ENCODE measurements around the gene ZNF37A. TPM values are rescaled to one million over a fixed set of nuclear protein-coding genes. Genes with fewer than 3 reads are reported as not detected.

Gene ZNF37A
- total RNA-seq, 2 experiments from 2014 or later = 15.5 to 18.8 TPM

DNA sequence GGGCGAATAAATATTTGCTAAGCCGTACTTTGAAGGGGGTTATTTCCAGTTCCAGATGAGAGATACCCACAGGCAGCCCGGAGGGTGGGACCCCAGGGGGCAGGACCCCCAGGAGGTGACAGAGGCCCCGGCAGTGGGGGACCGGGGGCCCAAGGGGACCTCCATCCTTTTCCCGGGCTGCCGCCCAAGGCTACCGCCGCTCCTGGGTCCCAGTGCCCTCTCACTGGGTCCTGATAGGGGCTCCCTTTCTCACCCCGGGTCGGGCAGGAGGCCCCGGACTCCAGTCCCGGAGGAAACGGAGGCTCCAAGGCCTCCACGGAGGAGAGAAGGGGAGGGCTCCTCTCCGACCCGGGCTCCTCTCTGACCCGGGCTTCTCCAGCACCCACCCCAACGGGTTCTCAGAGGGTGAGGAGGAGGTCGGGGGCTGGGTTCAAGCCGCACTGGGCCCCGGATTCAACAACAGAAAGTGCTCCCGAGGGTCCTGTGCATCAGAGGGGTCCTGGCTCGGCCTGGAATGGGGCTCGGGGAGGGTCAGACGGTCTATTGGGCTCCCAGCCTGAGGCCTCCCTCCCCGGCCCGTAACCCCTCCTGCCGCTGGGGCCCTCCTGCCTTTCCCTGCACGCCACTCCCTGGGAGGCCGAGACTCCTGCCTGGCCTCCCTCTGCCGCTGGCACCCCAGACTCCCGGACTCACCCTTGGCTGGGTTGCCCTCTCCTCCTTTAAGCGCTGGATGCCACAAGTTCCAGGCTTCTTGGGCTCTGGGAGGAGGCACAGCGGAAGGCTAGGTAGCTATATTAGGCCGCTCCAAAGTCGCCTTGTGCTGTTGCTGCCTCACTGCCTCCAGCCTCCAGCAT lies 62.5 kb downstream of the ZNF37A start:
- H3K36me3 Mint-ChIP-seq (ENCODE audit: low read depth) = no peaks in the 10 kb centered on the region
- intact Hi-C loops (cut with micrococcal nuclease) = no loop called here

GRCh38 chr10:38157270-38157685 lies 63.1 kb downstream of the ZNF37A start:
- CTCF ChIA-PET = no interaction called here
- H3K27me3 Mint-ChIP-seq (ENCODE audit: low read depth) = no peaks in the 10 kb centered on the region
- no peaks in the 10 kb centered on the region for H3K36me3 Mint-ChIP-seq (ENCODE audit: low read depth)
- peaks cover 17% of the 10 kb centered on the region for H3K9me3 Mint-ChIP-seq
- H3K27ac Mint-ChIP-seq = no peak overlapping the region
- H3K4me1 Mint-ChIP-seq (ENCODE audit: low read depth) = no peaks in the 10 kb centered on the region
- H3K4me3 Mint-ChIP-seq = no peak overlapping the region
- intact Hi-C loops (cut with micrococcal nuclease) = no loop called here
- DNase-seq = no peak

More for the DNA sequence above, 62.5 kb downstream of the ZNF37A start:
- CTCF ChIA-PET = no interaction called here
- Mint-ChIP-seq H3K4me3 (no peak overlapping the region), H3K4me1 (ENCODE audit: low read depth) (no peaks in the 10 kb centered on the region), H3K27me3 (ENCODE audit: low read depth) (no peaks in the 10 kb centered on the region), H3K9me3 (peaks cover 19% of the 10 kb centered on the region), H3K27ac (no peak overlapping the region)
- no peak for DNase-seq

GRCh38 chr10:38159004-38159403 lies 64.9 kb downstream of the ZNF37A start:
- Mint-ChIP-seq H3K36me3 (ENCODE audit: low read depth) (no peaks in the 10 kb centered on the region), H3K27me3 (ENCODE audit: low read depth) (no peaks in the 10 kb centered on the region), H3K27ac (no peak overlapping the region), H3K9me3 (peaks cover 17% of the 10 kb centered on the region), H3K4me1 (ENCODE audit: low read depth) (no peaks in the 10 kb centered on the region), H3K4me3 (no peak overlapping the region)
- DNase-seq = no peak
- CTCF ChIA-PET = interaction anchor here (0.6 kb wide), 1 partner anchor 10 kb away, joined by 4 read pairs; no protein-coding TSS in a partner anchor
- intact Hi-C loops (cut with micrococcal nuclease) = no loop called here

DNA sequence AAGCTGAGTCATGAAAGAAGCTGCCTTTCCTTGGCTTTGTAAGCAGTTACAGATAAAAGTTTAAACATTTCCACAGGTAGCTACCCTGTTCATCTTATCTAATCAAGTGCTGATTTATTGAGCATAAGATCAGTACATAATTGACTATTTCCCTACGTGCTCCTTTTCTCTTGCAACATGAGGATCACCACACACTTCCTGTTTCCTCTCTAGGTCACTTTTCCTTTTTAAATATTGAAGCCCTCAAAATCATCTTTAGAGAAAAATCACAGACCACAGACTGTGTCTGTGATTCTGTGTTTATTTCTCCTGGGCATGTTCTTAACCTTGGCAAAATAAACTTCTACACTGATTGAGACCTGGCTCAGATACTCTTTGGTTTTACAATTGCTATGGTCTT lies 69.5 kb downstream of the ZNF37A start:
- DNase-seq = no peak
- Mint-ChIP-seq H3K27ac (no peak overlapping the region), H3K4me1 (ENCODE audit: low read depth) (no peaks in the 10 kb centered on the region), H3K36me3 (ENCODE audit: low read depth) (no peaks in the 10 kb centered on the region), H3K27me3 (ENCODE audit: low read depth) (no peaks in the 10 kb centered on the region), H3K9me3 (peaks cover 11% of the 10 kb centered on the region), H3K4me3 (no peak overlapping the region)
- intact Hi-C loops (cut with micrococcal nuclease) = no loop called here
- CTCF ChIA-PET = no interaction called here

DNA sequence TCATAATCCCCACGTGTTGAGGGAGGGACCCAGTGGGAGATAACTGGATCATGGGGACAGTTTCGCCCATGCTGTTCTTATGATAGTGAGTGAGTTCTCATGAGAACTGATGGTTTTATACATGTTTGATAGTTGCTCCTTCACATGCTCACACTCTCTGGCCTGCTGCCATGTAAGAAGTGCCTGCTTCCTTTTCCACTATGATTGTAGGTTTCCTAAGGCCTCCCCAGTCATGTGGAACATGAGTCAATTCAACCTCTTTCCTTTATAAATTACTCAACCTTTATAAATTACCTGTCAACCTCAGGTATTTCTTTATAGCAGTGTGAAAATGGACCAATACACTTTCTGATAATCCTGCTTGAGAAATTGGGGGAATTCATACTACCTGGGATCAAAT lies 80.2 kb downstream of the ZNF37A start:
- peaks cover 5% of the 10 kb centered on the region for H3K9me3 Mint-ChIP-seq
- peaks cover 10% of the 10 kb centered on the region for H3K27me3 Mint-ChIP-seq (ENCODE audit: low read depth)
- DNase-seq = no peak
- H3K36me3 Mint-ChIP-seq (ENCODE audit: low read depth) = no peaks in the 10 kb centered on the region
- H3K4me1 Mint-ChIP-seq (ENCODE audit: low read depth) = no peaks in the 10 kb centered on the region
- intact Hi-C loops (cut with micrococcal nuclease) = no loop called here
- CTCF ChIA-PET = no interaction called here
- H3K4me3 Mint-ChIP-seq = no peak overlapping the region
- no peak overlapping the region for H3K27ac Mint-ChIP-seq

DNA sequence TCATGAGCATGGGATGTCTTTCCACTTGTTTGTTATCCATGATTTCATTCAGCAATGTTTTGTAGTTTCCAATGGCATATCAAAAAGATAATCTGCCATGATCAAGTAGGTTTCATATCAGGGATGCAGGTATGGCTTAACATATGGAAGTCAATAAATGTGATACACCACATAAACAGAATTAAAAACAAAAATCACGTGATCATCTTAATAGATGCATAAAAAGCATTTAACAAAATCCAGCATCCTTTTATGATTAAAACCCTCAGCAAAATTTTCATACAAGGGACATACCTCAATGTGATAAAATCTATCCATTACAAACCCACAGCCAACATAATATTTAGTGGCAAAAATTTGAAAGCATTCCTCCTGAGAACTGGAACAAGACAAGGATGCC lies 90.3 kb downstream of the ZNF37A start:
- Mint-ChIP-seq H3K4me3 (no peak overlapping the region), H3K27ac (no peak overlapping the region), H3K9me3 (peaks cover 17% of the 10 kb centered on the region), H3K27me3 (ENCODE audit: low read depth) (peaks cover 3% of the 10 kb centered on the region), H3K4me1 (ENCODE audit: low read depth) (no peaks in the 10 kb centered on the region), H3K36me3 (ENCODE audit: low read depth) (no peaks in the 10 kb centered on the region)
- intact Hi-C loops (cut with micrococcal nuclease) = no loop called here
- no peak for DNase-seq
- CTCF ChIA-PET = no interaction called here

Other genes with a start within 250 kb of the ZNF37A start
- 1 to 10 TPM; 4.6 to 5.5 TPM for gene ZNF248, start 236.7 kb upstream of the ZNF37A start, total RNA-seq
- gene ZNF25, start 117.7 kb upstream of the ZNF37A start, total RNA-seq = 1 to 10 TPM; 7.6 to 9.4 TPM
- 10 to 100 TPM; 26.2 to 27.1 TPM for gene ZNF33A, start 83.7 kb upstream of the ZNF37A start, total RNA-seq